Endothelial cell of umbilical vein (primary cell): ENCODE results near the gene CCDC85C. TPM values are rescaled to one million over a fixed set of nuclear protein-coding genes. Genes with fewer than 3 reads are reported as not detected.

Experiments used
- BruUV-seq: library from RNA; stranded (reverse); fragments of 400-500 nt; replicated peaks from 2 replicates; lab custom pipeline; 2021; lab: Mats Ljungman, UMichigan
- CTCF ChIA-PET: fragments of 300-600, 350-600 bp; sonication (Branson Sonifier 250); formaldehyde crosslinking; loops from one replicate; lab custom pipeline; 2021; ENCODE audit warnings: antibody characterized with exemption, inconsistent platforms; lab: Charles Lee
- POLR2A ChIA-PET: fragments of 300-600, 350-600 bp; sonication (Branson Sonifier 250); formaldehyde crosslinking; loops from one replicate; lab custom pipeline; 2021; ENCODE audit warnings: antibody characterized with exemption, inconsistent platforms; lab: Charles Lee
- DNase-seq: peaks from one replicate; pipeline ENCODE4 v3.0.0-alpha.2; 2011; ENCODE audit warnings: low read depth, low spot score
- FAIRE-seq: peaks from 2 replicates; lab custom pipeline; 2011; peaks lifted over from hg19 to GRCh38; lab: Jason Lieb, UNC
- H2AFZ ChIP-seq: 2 replicates; pipeline ENCODE4 v1.6.0; 2012; ENCODE audit warnings: low read depth, low read length, control low read depth, inconsistent platforms
- H3K27ac ChIP-seq: 2 replicates; pipeline ENCODE4 v1.5.1; 2011; ENCODE audit warnings: low read depth, mild to moderate bottlenecking, control low read depth, low read length, moderate library complexity; ENCODE audit not compliant: insufficient read depth
- H3K27me3 ChIP-seq, 2 experiments: 2 replicates each; pipeline versions ENCODE4 v1.6.0 to v1.6.1; 2011; ENCODE audit warnings: low read length in 2 of 2, mixed read lengths in 1 of 2; ENCODE audit not compliant: control insufficient read depth in 2 of 2, insufficient read depth in 2 of 2
- H3K36me3 ChIP-seq, 2 experiments: 2 replicates in 1 of 2; 3 replicates in 1 of 2; pipeline ENCODE4 v1.5.1; 2011; ENCODE audit warnings: low read length in 2 of 2, mild to moderate bottlenecking in 1 of 2, moderate library complexity in 1 of 2; ENCODE audit not compliant: control insufficient read depth in 2 of 2, insufficient read depth in 2 of 2; ENCODE audit errors: extremely low read depth in 1 of 2
- H3K4me1 ChIP-seq: 3 replicates; pipeline ENCODE4 v1.5.1; 2011; ENCODE audit warnings: mild to moderate bottlenecking, low read length; ENCODE audit not compliant: control insufficient read depth, insufficient read depth; ENCODE audit errors: extremely low read depth
- H3K4me2 ChIP-seq: 2 replicates; pipeline ENCODE4 v1.6.1; 2011; ENCODE audit warnings: low read length, control low read depth, mixed read lengths; ENCODE audit not compliant: insufficient read depth
- H3K4me3 ChIP-seq, 3 experiments: fragments of 200-600 bp in 1 of 3; sonication (generic), shearing (Covaris generic) in 1 of 3; replicated peaks in 1 of 3; 2 replicates each; pipeline ENCODE4 v1.5.1; 2011 to 2016; ENCODE audit warnings: control low read depth in 3 of 3, low read length in 3 of 3, mild to moderate bottlenecking in 2 of 3, inconsistent platforms in 1 of 3, low read depth in 1 of 3, moderate library complexity in 1 of 3; ENCODE audit not compliant: insufficient read depth in 1 of 3
- H3K79me2 ChIP-seq: 2 replicates; pipeline ENCODE4 v1.6.0; 2012; ENCODE audit warnings: low read length, inconsistent platforms; ENCODE audit not compliant: control insufficient read depth, insufficient read depth
- H3K9ac ChIP-seq: replicated peaks from 2 replicates; pipeline ENCODE3; 2011; ENCODE audit warnings: low read length, control low read depth; ENCODE audit not compliant: insufficient read depth; ENCODE audit errors: extremely low read depth
- H3K9me1 ChIP-seq: replicated peaks from 3 replicates; pipeline ENCODE4 v1.6.0; 2011; ENCODE audit warnings: mild to moderate bottlenecking, low read length; ENCODE audit not compliant: control insufficient read depth, insufficient read depth; ENCODE audit errors: extremely low read depth
- H3K9me3 ChIP-seq: replicated peaks from 2 replicates; pipeline ENCODE4 v1.5.1; 2012; ENCODE audit warnings: low read length, inconsistent platforms; ENCODE audit not compliant: control insufficient read depth, insufficient read depth
- H4K20me1 ChIP-seq: replicated peaks from 2 replicates; pipeline ENCODE3; 2011; ENCODE audit warnings: mild to moderate bottlenecking, low read length; ENCODE audit not compliant: control insufficient read depth, insufficient read depth; ENCODE audit errors: extremely low read depth
- CTCF ChIP-seq, 2 donors: IDR thresholded peaks; 1 replicate in 1 of 2; 2 replicates in 1 of 2; pipeline ENCODE4 v1.5.1; 2011; ENCODE audit warnings: low read length in 2 of 2, mild to moderate bottlenecking in 2 of 2, moderate library complexity in 2 of 2, control low read depth in 1 of 2, inconsistent platforms in 1 of 2, low read depth in 1 of 2; ENCODE audit not compliant: insufficient read depth in 1 of 2; ENCODE audit errors: extremely low read depth in 1 of 2
- EZH2 ChIP-seq: IDR thresholded peaks from 2 replicates; pipeline ENCODE4 v1.6.1; 2012; ENCODE audit warnings: borderline replicate concordance, low read depth, mild to moderate bottlenecking, moderate library complexity, low read length, inconsistent platforms; ENCODE audit not compliant: severe bottlenecking
- FOS ChIP-seq: IDR thresholded peaks from 2 replicates; pipeline ENCODE4 v1.6.1; 2011; ENCODE audit warnings: mild to moderate bottlenecking, low read length, moderate library complexity, borderline replicate concordance; ENCODE audit not compliant: insufficient read depth
- GATA2 ChIP-seq: IDR thresholded peaks from 2 replicates; pipeline ENCODE4 v1.7.0; 2011; ENCODE audit warnings: low read depth, mild to moderate bottlenecking, moderate library complexity, mixed read lengths, low read length; ENCODE audit not compliant: insufficient read length, insufficient read depth
- JUN ChIP-seq: IDR thresholded peaks from 2 replicates; pipeline ENCODE4 v1.6.1; 2011; ENCODE audit warnings: borderline replicate concordance, low read depth; ENCODE audit not compliant: insufficient read length, insufficient read depth
- MYC ChIP-seq: IDR thresholded peaks from one replicate; pipeline ENCODE4 v1.6.1; 2011; ENCODE audit warnings: mild to moderate bottlenecking, low read depth, low read length
- POLR2A ChIP-seq: IDR thresholded peaks from 2 replicates; pipeline ENCODE4 v1.6.1; 2012; ENCODE audit warnings: low read depth, mild to moderate bottlenecking, control low read depth, low read length
- POLR2AphosphoS5 ChIP-seq: IDR thresholded peaks from 2 replicates; pipeline ENCODE4 v1.6.1; 2012; ENCODE audit warnings: low read depth, mild to moderate bottlenecking, control low read depth, low read length, moderate library complexity; ENCODE audit not compliant: insufficient read depth
- dilution Hi-C: fragments of 300-500 bp; cut with MboI; formaldehyde crosslinking; loops from one replicate; pipeline ENCODE4 v1.15.0; 2019; ENCODE audit warnings: low sequenced_read_pairs; ENCODE audit not compliant: extremely low pct_ligation_motif_present
- intact Hi-C: fragments of 100-400 bp; cut with micrococcal nuclease; formaldehyde crosslinking; loops from one replicate; pipeline ENCODE4 v1.10.0; 2022
- polyA plus RNA-seq, 4 experiments: library from polyadenylated mRNA; depleted of rRNA in 3 of 4; stranded (reverse) in 3 of 4; unstranded in 1 of 4; fragments of >200 nt; gene quantifications; 2 replicates each; pipeline versions ENCODE4 v1.2.1 to v1.2.3, GENCODE V29; 2011 to 2012; ENCODE audit warnings: missing spikeins in 1 of 4
- total RNA-seq: library from RNA; stranded (reverse); gene quantifications from 2 replicates; pipeline ENCODE4 v1.2.3, GENCODE V29; 2021
- TF ChIP-seq, protein P1 (sequence below): IDR thresholded peaks from 2 replicates; pipeline ENCODE4 v1.6.1; 2011; ENCODE audit not compliant: insufficient read depth, insufficient read length

CCDC85C gene
- total and polyA plus RNA-seq, 2 donors (not counting 3 experiments of a cell fraction or from before 2014, with no cell fraction given): 7.5 to 17.8 TPM

GRCh38 chr14:99529899-99530298 is 74.1 kb downstream of the CCDC85C start:
- TF ChIP-seq, protein P1, sequence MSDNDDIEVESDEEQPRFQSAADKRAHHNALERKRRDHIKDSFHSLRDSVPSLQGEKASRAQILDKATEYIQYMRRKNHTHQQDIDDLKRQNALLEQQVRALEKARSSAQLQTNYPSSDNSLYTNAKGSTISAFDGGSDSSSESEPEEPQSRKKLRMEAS: no peak
- peak in 1 of 2 donors; percentile 29 for TF ChIP-seq CTCF (IDR thresholded peaks at IDR 0.05; ENCODE audit: extremely low read depth in 1 of 2, insufficient read depth in 1 of 2, low read depth in 1 of 2, low read length in 2 of 2)
- H3K4me2 ChIP-seq: no peak overlapping the region
- intact Hi-C loops (loop anchor here (2.0 to 10.0 kb wide), 3 partner anchors 33 to 225 kb away; no protein-coding TSS in a partner anchor), dilution Hi-C loops (no loop called here)
- CTCF ChIA-PET: no interaction called here
- H3K4me3 ChIP-seq: no peak overlapping the region
- peak overlapping the region; percentile 84 for H3K27ac ChIP-seq
- peak; percentile 76 for FAIRE-seq
- BruUV-seq: no TSS peak
- H3K27me3 ChIP-seq: no peaks in the 10 kb centered on the region
- H2AFZ ChIP-seq: no peak overlapping the region
- H3K4me1 ChIP-seq: peaks cover 27% of the 10 kb centered on the region
- no peaks in the 10 kb centered on the region for H3K9me1 ChIP-seq
- DNase-seq: peak; percentile 74
- POLR2A ChIA-PET: no interaction called here
- no peaks in the 10 kb centered on the region for H3K36me3 ChIP-seq
- H3K79me2 ChIP-seq: no peaks in the 10 kb centered on the region
- H3K9me3 ChIP-seq: no peaks in the 10 kb centered on the region
- no peak overlapping the region for H3K9ac ChIP-seq
- H4K20me1 ChIP-seq: no peaks in the 10 kb centered on the region

- H3K27ac ChIP-seq: no peak overlapping the region
- POLR2A ChIA-PET: no interaction called here
- DNase-seq: no peak
- TF ChIP-seq EZH2 (no peak), CTCF (IDR thresholded peaks at IDR 0.05; ENCODE audit: extremely low read depth in 1 of 2, insufficient read depth in 1 of 2, low read depth in 1 of 2, low read length in 2 of 2) (no peak), MYC (no peak), POLR2A (no peak), POLR2AphosphoS5 (no peak), JUN (no peak), FOS (no peak), GATA2 (no peak)
- TF ChIP-seq, protein P1: no peak
- CTCF ChIA-PET: interaction anchor here (1.0 to 1.5 kb wide), 3 partner anchors 82 to 113 kb away, joined by 3 to 5 read pairs (median 3); no protein-coding TSS in a partner anchor
- H3K9ac ChIP-seq: no peak overlapping the region
- no peak for FAIRE-seq
- no peaks in the 10 kb centered on the region for H3K79me2 ChIP-seq
- no peaks in the 10 kb centered on the region for H3K36me3 ChIP-seq
- BruUV-seq: no TSS peak
- H3K4me3 ChIP-seq: no peak overlapping the region
- no peaks in the 10 kb centered on the region for H4K20me1 ChIP-seq
- peaks cover 34% of the 10 kb centered on the region for H3K4me1 ChIP-seq
- H3K9me3 ChIP-seq: no peaks in the 10 kb centered on the region
- no peak overlapping the region for H2AFZ ChIP-seq
- intact Hi-C loops (no loop called here), dilution Hi-C loops (no loop called here)
- no peaks in the 10 kb centered on the region for H3K9me1 ChIP-seq
- no peak overlapping the region for H3K4me2 ChIP-seq
- H3K27me3 ChIP-seq: no peaks in the 10 kb centered on the region
Observed at GRCh38 chr14:99527427-99528076, 76.5 kb downstream of the CCDC85C start.
